NCI-H460 (cell line): Measurements from ENCODE around the gene KLHDC7B. TPM values are rescaled to one million over a fixed set of nuclear protein-coding genes. Genes with fewer than 3 reads are reported as not detected.
A peak's percentile ranks its signal among the peaks of the same experiment; 100 is the strongest.
"Not testable (repeated sequence)": the region's sequence is repeated elsewhere in the genome, so short reads cannot be mapped to it uniquely, and the experiment has no call there.

Experiments used
- DNase-seq: peaks from one replicate; pipeline ENCODE4 v3.0.0-alpha.2; 2016; ENCODE audit warnings: low read depth; ENCODE audit errors: extremely low read depth
- total RNA-seq: library from RNA; depleted of rRNA; stranded (reverse); fragments of >200 nt; shearing (Covaris generic); gene quantifications from 2 replicates; pipeline ENCODE4 v1.2.3, GENCODE V29; 2014

The KLHDC7B gene
- total RNA-seq, 1 experiment from 2014 or later = 2.1 TPM

- DNase-seq = no peak
Measured at GRCh38 chr22:50528682-50529415, 16.9 kb upstream of the KLHDC7B start.

GRCh38 chr22:50529416-50529896 is 16.2 kb upstream of the KLHDC7B start:
- DNase-seq = no peak

GRCh38 chr22:50529897-50530579 is 15.7 kb upstream of the KLHDC7B start, which contains the start of gene TYMP:
Gene TYMP, minus strand, starts transcription at chr22:50530012. Its CDS starts 303 bp downstream, at chr22:50529709.
- peak; percentile 73 for DNase-seq

- no peak for DNase-seq
Measured at GRCh38 chr22:50530580-50530876, 15.2 kb upstream of the KLHDC7B start.

GRCh38 chr22:50530877-50531545 is 14.7 kb upstream of the KLHDC7B start:
- DNase-seq = peak; percentile 81

GRCh38 chr22:50531546-50531961 is 14.1 kb upstream of the KLHDC7B start:
- no peak for DNase-seq

GRCh38 chr22:50531962-50532674 is 13.6 kb upstream of the KLHDC7B start:
- no peak for DNase-seq

- DNase-seq = no peak
Measured at GRCh38 chr22:50532824-50533796, 12.6 kb upstream of the KLHDC7B start.

GRCh38 chr22:50533856-50534711 is 11.6 kb upstream of the KLHDC7B start:
- not testable (repeated sequence) for DNase-seq

- no peak for DNase-seq
Measured at GRCh38 chr22:50535113-50535512, 10.6 kb upstream of the KLHDC7B start.

- DNase-seq = no peak
Measured at GRCh38 chr22:50536226-50536625, 9.5 kb upstream of the KLHDC7B start.

- DNase-seq = no peak
Measured at GRCh38 chr22:50537765-50538164, 7.9 kb upstream of the KLHDC7B start.

GRCh38 chr22:50540381-50540780 is 5.3 kb upstream of the KLHDC7B start:
- no peak for DNase-seq

- DNase-seq = peak; percentile 79
Measured at GRCh38 chr22:50541667-50542026, 4.1 kb upstream of the KLHDC7B start.

GRCh38 chr22:50542416-50542927 is 3.2 kb upstream of the KLHDC7B start:
- no peak for DNase-seq

- DNase-seq = no peak
Measured at GRCh38 chr22:50544078-50544745, 1.5 kb upstream of the KLHDC7B start.

- no peak for DNase-seq
Measured at GRCh38 chr22:50544746-50545253, 899 bp upstream of the KLHDC7B start.
